Neural cell (in vitro differentiated cells): ENCODE measurements around the gene DACT2. TPM values are rescaled to one million over a fixed set of nuclear protein-coding genes. Genes with fewer than 3 reads are reported as not detected.

ENCODE experiments used
- H2AFZ ChIP-seq: fragments of 200-600, 300-800 bp; sonication (generic), shearing (Covaris generic); 2 replicates; pipeline ENCODE4 v1.6.0; 2014; ENCODE audit warnings: low read depth, mild to moderate bottlenecking, antibody characterized with exemption, low read length, moderate library complexity
- H3F3A ChIP-seq: fragments of 200-600 bp; shearing (Covaris generic); 2 replicates; pipeline ENCODE4 v1.6.1; 2016; ENCODE audit warnings: mild to moderate bottlenecking, moderate library complexity, mixed read lengths, antibody characterized with exemption, low read length; ENCODE audit not compliant: insufficient read depth, poor library complexity, severe bottlenecking
- H3K27ac ChIP-seq: fragments of 200-600, 300-800 bp; sonication (generic), shearing (Covaris generic); 2 replicates; pipeline ENCODE4 v1.5.1; 2014; ENCODE audit warnings: mild to moderate bottlenecking, low read length, moderate library complexity
- H3K27me3 ChIP-seq: fragments of 300-800, 200-600 bp; sonication (generic), shearing (Covaris generic); 2 replicates; pipeline ENCODE4 v1.6.0; 2014; ENCODE audit warnings: mild to moderate bottlenecking, low read depth, low read length, moderate library complexity; ENCODE audit not compliant: insufficient read depth
- H3K36me3 ChIP-seq: fragments of 300-800, 200-600 bp; sonication (generic), shearing (Covaris generic); 2 replicates; pipeline ENCODE4 v1.5.1; 2014; ENCODE audit warnings: mild to moderate bottlenecking, antibody characterized with exemption, low read length, moderate library complexity; ENCODE audit not compliant: insufficient read depth
- H3K4me2 ChIP-seq: fragments of 300-800, 200-600 bp; sonication (generic), shearing (Covaris generic); 2 replicates; pipeline ENCODE4 v1.6.0; 2014; ENCODE audit warnings: mild to moderate bottlenecking, low read length
- H3K4me3 ChIP-seq: fragments of 300-800, 200-600 bp; sonication (generic), shearing (Covaris generic); 2 replicates; pipeline ENCODE4 v1.5.1; 2014; ENCODE audit warnings: mild to moderate bottlenecking, low read length, moderate library complexity
- H3K79me2 ChIP-seq: fragments of 200-600 bp; shearing (Covaris generic); replicated peaks from 2 replicates; pipeline ENCODE4 v1.6.0; 2014; ENCODE audit warnings: mild to moderate bottlenecking, low read length, moderate library complexity; ENCODE audit not compliant: insufficient read depth
- H3K9ac ChIP-seq: fragments of 300-800, 200-600 bp; sonication (generic), shearing (Covaris generic); 2 replicates; pipeline ENCODE4 v1.6.1; 2016; ENCODE audit warnings: mild to moderate bottlenecking, low read length, mixed read lengths
- H3K9me2 ChIP-seq: fragments of 200-600 bp; shearing (Covaris generic); 2 replicates; pipeline ENCODE4 v1.6.1; 2016; ENCODE audit warnings: mild to moderate bottlenecking, low read length, mixed read lengths; ENCODE audit not compliant: insufficient read depth
- H3K9me3 ChIP-seq: fragments of 200-600, 300-800 bp; sonication (generic), shearing (Covaris generic); 2 replicates; pipeline ENCODE4 v1.6.1; 2016; ENCODE audit warnings: mild to moderate bottlenecking, mixed run types, low read length, moderate library complexity, mixed read lengths
- H4K20me1 ChIP-seq: fragments of 200-600 bp; shearing (Covaris generic); 2 replicates; pipeline ENCODE4 v1.6.1; 2016; ENCODE audit warnings: mild to moderate bottlenecking, mixed run types; ENCODE audit not compliant: insufficient read depth
- EP300 ChIP-seq: fragments of 450-650 bp; conservative IDR thresholded peaks from 2 replicates; pipeline ENCODE4 v1.6.1; 2014; ENCODE audit warnings: antibody characterized with exemption, mild to moderate bottlenecking, moderate library complexity; ENCODE audit not compliant: poor library complexity, severe bottlenecking
- EZH2 ChIP-seq: fragments of 200-600, 300-800 bp; shearing (Covaris generic), sonication (generic); IDR thresholded peaks from 2 replicates; pipeline ENCODE4 v1.6.1; 2014; ENCODE audit warnings: antibody characterized with exemption, low read length, borderline replicate concordance, mild to moderate bottlenecking; ENCODE audit not compliant: insufficient read depth, poor library complexity, severe bottlenecking
- MXI1 ChIP-seq: fragments of 450-650 bp; conservative IDR thresholded peaks from 2 replicates; pipeline ENCODE4 v1.6.1; 2014; ENCODE audit warnings: antibody characterized with exemption, mild to moderate bottlenecking; ENCODE audit not compliant: poor library complexity, severe bottlenecking
- POLR2AphosphoS5 ChIP-seq: IDR thresholded peaks from 2 replicates; pipeline ENCODE4 v1.6.1; 2012
- RAD21 ChIP-seq: fragments of 450-650 bp; conservative IDR thresholded peaks from 2 replicates; pipeline ENCODE4 v1.6.1; 2014; ENCODE audit warnings: antibody characterized with exemption, mild to moderate bottlenecking, moderate library complexity
- SMC3 ChIP-seq: fragments of 450-650 bp; conservative IDR thresholded peaks from 2 replicates; pipeline ENCODE4 v1.6.1; 2014; ENCODE audit warnings: antibody characterized with exemption, mild to moderate bottlenecking, moderate library complexity; ENCODE audit not compliant: poor library complexity
- TAF1 ChIP-seq: IDR thresholded peaks from 2 replicates; pipeline ENCODE4 v1.6.1; 2012; ENCODE audit warnings: low read depth
- polyA plus RNA-seq: library from polyadenylated mRNA; depleted of rRNA; stranded (reverse); fragments of >200 nt; gene quantifications from 2 replicates; pipeline ENCODE4 v1.2.3, GENCODE V29; 2014
- TF ChIP-seq, protein P1 (sequence below): IDR thresholded peaks from 2 replicates; pipeline ENCODE4 v1.6.1; 2012; ENCODE audit warnings: borderline replicate concordance
- TF ChIP-seq, protein P2 (sequence below): fragments of 450-650 bp; IDR thresholded peaks from 2 replicates; pipeline ENCODE4 v1.5.1; 2014; ENCODE audit warnings: antibody characterized with exemption, mild to moderate bottlenecking, moderate library complexity; ENCODE audit not compliant: poor library complexity, severe bottlenecking

DACT2 gene
- polyA plus RNA-seq, 1 donor from 2014 or later = 0.48 TPM

DNA sequence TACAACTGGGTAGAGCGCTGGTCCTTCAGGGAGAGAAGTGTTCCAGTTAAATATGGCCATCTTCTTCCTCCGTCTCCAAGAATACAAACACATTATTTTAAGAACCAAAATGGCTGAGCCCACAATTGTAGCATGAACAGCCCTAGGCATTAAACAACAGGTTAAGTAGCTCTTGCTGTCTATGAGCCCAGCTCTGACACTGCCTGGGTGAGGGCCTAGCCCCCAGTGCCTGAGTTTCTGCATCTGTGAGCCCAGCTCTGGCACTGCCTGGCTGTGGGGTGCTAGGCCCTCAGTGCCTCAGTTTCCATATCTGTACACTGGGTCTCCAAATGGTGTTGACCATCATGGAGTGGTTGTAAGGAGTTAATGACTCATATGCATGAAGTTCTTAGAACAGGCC lies 24.8 kb upstream of the DACT2 start:
- H3K9ac ChIP-seq = no peak overlapping the region
- TF ChIP-seq EZH2 = no peak
- no peak for TF ChIP-seq TAF1
- TF ChIP-seq POLR2AphosphoS5 = no peak
- TF ChIP-seq, protein P1, sequence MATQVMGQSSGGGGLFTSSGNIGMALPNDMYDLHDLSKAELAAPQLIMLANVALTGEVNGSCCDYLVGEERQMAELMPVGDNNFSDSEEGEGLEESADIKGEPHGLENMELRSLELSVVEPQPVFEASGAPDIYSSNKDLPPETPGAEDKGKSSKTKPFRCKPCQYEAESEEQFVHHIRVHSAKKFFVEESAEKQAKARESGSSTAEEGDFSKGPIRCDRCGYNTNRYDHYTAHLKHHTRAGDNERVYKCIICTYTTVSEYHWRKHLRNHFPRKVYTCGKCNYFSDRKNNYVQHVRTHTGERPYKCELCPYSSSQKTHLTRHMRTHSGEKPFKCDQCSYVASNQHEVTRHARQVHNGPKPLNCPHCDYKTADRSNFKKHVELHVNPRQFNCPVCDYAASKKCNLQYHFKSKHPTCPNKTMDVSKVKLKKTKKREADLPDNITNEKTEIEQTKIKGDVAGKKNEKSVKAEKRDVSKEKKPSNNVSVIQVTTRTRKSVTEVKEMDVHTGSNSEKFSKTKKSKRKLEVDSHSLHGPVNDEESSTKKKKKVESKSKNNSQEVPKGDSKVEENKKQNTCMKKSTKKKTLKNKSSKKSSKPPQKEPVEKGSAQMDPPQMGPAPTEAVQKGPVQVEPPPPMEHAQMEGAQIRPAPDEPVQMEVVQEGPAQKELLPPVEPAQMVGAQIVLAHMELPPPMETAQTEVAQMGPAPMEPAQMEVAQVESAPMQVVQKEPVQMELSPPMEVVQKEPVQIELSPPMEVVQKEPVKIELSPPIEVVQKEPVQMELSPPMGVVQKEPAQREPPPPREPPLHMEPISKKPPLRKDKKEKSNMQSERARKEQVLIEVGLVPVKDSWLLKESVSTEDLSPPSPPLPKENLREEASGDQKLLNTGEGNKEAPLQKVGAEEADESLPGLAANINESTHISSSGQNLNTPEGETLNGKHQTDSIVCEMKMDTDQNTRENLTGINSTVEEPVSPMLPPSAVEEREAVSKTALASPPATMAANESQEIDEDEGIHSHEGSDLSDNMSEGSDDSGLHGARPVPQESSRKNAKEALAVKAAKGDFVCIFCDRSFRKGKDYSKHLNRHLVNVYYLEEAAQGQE = no peak
- TF ChIP-seq, protein P2, sequence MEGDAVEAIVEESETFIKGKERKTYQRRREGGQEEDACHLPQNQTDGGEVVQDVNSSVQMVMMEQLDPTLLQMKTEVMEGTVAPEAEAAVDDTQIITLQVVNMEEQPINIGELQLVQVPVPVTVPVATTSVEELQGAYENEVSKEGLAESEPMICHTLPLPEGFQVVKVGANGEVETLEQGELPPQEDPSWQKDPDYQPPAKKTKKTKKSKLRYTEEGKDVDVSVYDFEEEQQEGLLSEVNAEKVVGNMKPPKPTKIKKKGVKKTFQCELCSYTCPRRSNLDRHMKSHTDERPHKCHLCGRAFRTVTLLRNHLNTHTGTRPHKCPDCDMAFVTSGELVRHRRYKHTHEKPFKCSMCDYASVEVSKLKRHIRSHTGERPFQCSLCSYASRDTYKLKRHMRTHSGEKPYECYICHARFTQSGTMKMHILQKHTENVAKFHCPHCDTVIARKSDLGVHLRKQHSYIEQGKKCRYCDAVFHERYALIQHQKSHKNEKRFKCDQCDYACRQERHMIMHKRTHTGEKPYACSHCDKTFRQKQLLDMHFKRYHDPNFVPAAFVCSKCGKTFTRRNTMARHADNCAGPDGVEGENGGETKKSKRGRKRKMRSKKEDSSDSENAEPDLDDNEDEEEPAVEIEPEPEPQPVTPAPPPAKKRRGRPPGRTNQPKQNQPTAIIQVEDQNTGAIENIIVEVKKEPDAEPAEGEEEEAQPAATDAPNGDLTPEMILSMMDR = no peak
- TF ChIP-seq EP300 = no peak
- no peak for TF ChIP-seq MXI1
- no peak for TF ChIP-seq RAD21
- no peak for TF ChIP-seq SMC3
- H3K79me2 ChIP-seq = no peaks in the 10 kb centered on the region
- no peak overlapping the region for H3K4me2 ChIP-seq
- no peaks in the 10 kb centered on the region for H3K36me3 ChIP-seq
- H2AFZ ChIP-seq = no peak overlapping the region
- H3K9me2 ChIP-seq = no peaks in the 10 kb centered on the region
- no peaks in the 10 kb centered on the region for H3K27me3 ChIP-seq
- no peaks in the 10 kb centered on the region for H3K9me3 ChIP-seq
- no peaks in the 10 kb centered on the region for H3F3A ChIP-seq
- no peak overlapping the region for H3K4me3 ChIP-seq
- H3K27ac ChIP-seq = no peak overlapping the region
- H4K20me1 ChIP-seq = no peaks in the 10 kb centered on the region

DNA sequence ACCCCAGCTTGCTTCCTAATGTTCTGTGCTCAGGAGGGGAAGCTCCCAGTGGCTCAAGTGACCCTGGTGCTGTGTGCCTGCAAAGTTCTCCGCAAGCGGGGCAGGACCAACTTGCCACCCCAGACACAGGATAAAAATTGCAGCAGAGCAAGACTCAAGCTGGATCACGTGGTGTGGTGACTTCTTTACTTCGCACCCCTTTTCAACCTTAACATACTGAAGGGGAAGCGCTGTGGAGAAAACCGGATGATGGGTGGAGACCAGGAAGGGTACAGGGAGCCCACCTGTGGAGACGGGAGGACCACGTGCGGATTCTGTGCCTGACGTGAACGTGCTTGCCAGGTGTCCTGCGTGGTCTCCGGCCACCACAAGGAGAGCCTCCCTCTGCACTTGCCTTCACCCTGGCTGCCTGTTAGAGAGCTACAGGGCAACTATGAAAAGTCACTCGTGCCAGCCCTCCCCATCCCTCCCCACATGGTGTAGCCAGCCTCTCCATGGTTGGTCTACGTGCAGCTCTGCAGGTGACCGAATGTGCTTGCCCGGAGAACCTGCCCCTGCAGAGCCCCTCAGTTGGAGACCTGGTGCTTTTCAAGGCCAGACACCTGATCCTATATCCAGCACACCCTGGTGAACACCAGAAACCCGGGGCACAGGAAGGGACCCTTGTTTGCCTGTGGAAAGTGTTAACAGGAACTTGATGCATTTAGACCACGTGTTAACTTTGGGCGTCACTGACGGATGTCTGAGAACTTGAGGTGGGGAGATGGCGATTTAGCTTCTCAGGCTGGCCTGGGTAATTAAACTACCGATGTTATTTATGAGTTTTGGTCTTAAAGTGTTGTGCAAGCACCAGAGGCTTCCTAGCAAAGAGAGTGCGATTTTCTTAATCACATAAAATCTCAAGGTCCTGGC lies 23.9 kb upstream of the DACT2 start:
- no peak overlapping the region for H2AFZ ChIP-seq
- H3F3A ChIP-seq = no peaks in the 10 kb centered on the region
- no peaks in the 10 kb centered on the region for H3K9me2 ChIP-seq
- H4K20me1 ChIP-seq = no peaks in the 10 kb centered on the region
- H3K4me3 ChIP-seq = no peak overlapping the region
- TF ChIP-seq TAF1 = no peak
- TF ChIP-seq EZH2 = no peak
- TF ChIP-seq MXI1 = no peak
- TF ChIP-seq SMC3 = no peak
- no peak for TF ChIP-seq EP300
- TF ChIP-seq, protein P1 = no peak
- no peak for TF ChIP-seq RAD21
- TF ChIP-seq, protein P2 = no peak
- TF ChIP-seq POLR2AphosphoS5 = no peak
- no peaks in the 10 kb centered on the region for H3K9me3 ChIP-seq
- H3K79me2 ChIP-seq = no peaks in the 10 kb centered on the region
- no peaks in the 10 kb centered on the region for H3K36me3 ChIP-seq
- no peak overlapping the region for H3K27ac ChIP-seq
- H3K4me2 ChIP-seq = no peak overlapping the region
- H3K27me3 ChIP-seq = no peaks in the 10 kb centered on the region
- H3K9ac ChIP-seq = no peak overlapping the region
